IPS-18c (cell line): ENCODE results near the gene FRS3.
"Not testable (repeated sequence)": the region's sequence is repeated elsewhere in the genome, so short reads cannot be mapped to it uniquely, and the experiment has no call there.

Source experiments
- H3K4me3 ChIP-seq: 2 replicates; pipeline ENCODE4 v1.7.0; 2013; ENCODE audit warnings: low read depth, mild to moderate bottlenecking, low read length, moderate library complexity; ENCODE audit not compliant: insufficient read depth
- H3K9me3 ChIP-seq: one replicate; pipeline ENCODE4 v1.6.1; 2013; ENCODE audit warnings: mild to moderate bottlenecking, low read length, moderate library complexity; ENCODE audit not compliant: control insufficient read depth, insufficient read depth

Gene FRS3

DNA sequence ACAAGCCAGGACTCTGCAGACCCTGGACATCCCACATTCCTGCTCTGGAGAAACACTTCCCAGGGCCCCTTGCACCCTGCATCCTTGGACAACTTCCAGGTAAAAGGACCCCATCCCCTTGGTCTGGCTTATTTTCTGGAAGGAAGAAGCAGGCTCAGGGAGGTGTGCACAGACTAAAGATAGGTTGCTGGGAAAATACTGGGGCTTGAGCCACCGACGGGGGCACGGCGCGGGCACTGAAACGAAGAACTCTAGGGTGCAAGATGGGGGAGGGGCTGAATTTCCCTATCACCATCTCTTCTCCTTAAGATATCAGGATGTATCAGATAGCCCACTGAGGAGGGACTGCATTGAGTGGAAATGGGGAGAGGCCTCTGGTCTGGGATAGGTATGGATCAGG, 805 bp downstream of the FRS3 start:
- no peaks in the 10 kb centered on the region for H3K9me3 ChIP-seq
- peak overlapping the region; percentile 74 for H3K4me3 ChIP-seq

DNA sequence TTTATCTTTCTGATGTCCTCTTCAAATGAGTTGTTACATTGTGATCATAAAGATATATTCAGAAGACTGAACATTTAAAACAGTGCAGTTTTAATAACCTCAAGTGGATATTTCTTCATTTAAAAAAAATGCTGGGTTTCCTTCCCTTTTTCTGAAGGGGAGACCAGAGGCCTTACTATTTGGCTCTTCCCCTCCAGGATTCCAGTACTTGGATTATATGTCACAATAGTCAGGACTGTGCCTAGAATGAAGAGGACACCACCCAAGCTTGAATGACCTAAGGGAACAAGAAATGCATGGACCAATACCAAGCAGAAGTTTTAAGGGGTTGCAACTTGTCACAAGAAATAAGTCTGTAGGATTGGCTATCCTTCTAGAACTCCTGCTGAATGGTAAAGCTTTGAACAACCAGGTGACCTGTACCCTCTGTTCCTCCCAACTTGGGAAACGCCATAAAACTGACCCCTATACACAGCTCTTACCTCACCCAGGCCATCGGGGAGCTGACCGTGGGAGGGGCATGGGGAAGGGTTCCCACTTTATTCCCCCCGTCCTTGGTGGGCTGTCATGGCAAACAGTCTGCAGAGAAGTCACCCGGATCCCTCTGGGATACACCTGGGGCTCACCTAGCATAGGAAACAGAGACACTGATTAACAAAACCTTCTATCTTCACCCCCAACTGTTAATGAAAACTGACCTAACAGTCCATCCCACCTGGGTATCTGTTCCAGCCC, 2.0 kb downstream of the FRS3 start:
- Histone ChIP-seq H3K9me3 (no peaks in the 10 kb centered on the region), H3K4me3 (no peak overlapping the region)

DNA sequence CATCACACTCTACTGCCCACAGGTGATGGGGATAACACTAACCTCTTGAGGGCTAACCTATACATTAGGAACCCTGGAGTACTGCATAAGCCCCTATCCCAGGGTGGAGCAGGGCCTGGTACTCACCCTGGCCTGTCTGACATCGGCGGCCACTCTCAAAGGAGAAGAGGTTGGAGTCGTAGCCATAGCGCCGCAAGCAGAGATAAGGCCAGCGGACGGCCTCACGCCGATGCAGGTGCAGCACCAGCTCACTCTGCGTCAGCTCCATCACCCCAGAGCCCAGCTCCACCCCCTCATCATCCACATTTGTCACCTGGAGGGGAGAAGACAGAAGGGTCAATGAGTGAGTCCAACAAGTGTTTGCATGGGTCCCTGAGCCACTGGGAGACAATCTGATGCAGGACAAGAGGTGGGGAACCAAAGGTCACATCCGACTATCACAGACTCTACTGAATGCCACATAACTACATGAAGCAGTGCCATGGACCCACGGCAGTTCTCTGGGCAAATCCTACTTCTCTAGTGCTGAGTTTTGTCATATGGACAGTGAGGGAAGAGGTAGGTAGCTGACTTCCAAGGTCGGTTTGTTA, 4.3 kb downstream of the FRS3 start:
- Histone ChIP-seq H3K9me3 (no peaks in the 10 kb centered on the region), H3K4me3 (no peak overlapping the region)

DNA sequence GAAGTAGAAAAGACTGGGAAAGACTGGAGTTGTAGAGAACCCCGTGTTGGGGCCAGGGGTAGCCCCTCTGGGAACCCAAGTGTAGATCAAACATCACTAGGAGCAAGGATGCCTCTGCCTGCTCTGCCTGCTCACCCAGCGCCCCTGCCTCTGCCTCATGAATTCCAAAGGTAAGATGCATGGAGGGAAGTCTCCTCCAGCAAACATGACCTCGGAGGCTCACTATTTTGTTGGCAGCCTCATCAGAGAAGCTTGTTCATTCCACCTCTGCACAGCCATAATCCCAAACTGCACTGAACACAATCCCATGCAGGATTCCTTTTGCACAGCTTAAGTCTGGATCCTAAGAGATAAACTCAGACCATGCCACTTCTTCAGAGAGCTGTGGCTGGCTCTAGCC, 4.9 kb downstream of the FRS3 start:
- no peaks in the 10 kb centered on the region for H3K9me3 ChIP-seq

DNA sequence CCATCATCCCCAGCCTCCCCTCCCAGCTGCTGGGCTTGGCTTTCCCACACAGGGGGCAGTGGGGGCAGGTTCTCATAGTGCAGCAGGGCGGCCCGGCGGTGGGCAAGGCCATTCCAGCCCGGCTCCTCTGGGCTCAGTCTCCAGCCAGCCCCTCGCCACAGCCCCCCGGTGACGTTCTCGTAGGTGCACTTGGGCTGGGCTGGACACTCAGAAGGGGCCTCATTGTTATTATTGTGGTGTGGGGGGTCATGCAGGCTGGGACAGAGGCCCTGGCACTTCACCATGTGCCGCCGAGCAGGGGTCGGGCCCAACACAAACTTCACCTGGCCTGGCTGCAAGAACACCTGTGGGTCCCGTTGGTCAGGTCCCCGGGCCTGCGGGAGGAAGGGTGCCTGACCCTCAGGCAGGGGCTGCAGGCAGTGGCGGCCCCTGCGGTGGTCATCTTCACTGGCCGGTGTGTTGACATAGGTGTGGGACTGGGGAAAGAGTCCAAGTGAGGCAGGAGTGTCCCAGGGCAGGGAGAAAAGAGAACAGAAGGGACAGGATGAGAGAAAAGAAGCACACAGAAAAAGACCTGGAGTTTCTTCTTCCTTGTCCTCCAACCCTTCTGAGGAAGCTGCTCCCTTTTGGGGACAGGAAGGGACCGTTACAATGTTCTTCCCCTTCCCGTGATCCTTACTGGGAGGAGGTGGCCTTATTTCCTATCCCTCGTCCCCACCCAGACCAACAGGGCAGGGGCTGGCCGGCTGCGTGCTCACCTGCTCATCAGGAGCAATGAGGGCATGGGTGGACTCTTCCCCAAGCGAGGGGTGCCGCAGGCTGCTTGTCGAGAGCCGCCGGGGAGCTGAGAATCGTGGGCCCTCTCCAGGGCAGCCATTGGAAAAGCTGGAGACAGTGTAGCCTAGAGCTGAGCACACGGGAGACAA, 8.4 kb downstream of the FRS3 start:
- Histone ChIP-seq H3K4me3 (no peak overlapping the region), H3K9me3 (no peaks in the 10 kb centered on the region)

More for the DNA sequence above, 4.9 kb downstream of the FRS3 start:
- H3K4me3 ChIP-seq = no peak overlapping the region

DNA sequence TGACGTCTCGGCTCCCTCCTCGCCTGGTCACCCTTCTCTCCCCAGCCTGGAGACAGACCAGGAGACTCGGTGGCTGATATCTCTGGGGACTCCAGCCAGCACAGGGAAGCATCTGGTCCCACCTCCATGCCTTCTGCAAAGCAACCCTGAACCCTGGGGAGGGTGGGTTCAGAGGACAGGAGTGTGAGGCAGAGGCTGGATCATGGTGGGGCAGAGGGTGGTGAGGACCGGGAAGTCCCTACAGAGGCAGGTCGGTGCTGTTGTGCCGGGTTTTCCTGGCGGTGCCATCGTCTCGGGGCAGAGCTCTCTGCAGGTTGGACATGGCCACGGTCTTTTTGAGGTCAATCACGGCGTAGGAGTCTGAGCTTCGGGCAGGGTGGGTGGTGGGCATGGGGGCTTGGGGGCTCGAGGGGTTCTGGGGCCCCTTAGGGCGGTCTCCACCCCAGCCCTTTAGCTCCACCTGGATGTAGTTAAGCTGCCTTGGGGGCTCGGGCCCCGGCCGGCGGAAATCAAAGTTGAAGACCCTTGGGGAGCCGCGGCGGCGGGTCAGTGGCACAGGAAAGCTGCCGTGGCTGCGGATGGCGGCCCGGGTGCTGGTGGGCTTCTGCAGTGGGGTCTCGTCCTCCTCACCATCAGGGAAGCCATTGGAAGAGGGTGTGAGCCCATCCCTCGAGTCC, 9.2 kb downstream of the FRS3 start:
- H3K4me3 ChIP-seq = no peak overlapping the region

DNA sequence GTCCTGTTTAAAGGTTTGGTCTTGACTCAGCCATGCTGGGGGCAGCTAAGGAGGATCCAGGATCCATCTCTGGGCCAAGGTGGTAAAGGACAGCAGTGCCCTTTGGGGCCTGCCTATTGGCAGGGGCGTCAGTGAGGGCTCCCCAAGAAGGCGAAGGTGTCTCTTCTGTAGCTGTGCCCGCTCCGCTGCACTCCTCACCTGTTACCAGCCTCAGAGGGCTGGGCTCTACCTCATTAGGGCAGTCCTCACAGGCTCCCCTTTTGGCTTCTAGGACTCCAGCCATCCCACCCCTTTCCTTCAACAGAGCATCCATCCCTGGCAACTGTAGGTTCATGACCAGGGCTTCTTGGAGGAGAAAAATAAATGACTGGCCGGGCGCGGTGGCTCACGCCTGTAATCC, 10.3 kb downstream of the FRS3 start:
- Histone ChIP-seq H3K4me3 (no peak overlapping the region), H3K9me3 (no peaks in the 10 kb centered on the region)

More for the DNA sequence above, 9.2 kb downstream of the FRS3 start:
- H3K9me3 ChIP-seq = no peaks in the 10 kb centered on the region

DNA sequence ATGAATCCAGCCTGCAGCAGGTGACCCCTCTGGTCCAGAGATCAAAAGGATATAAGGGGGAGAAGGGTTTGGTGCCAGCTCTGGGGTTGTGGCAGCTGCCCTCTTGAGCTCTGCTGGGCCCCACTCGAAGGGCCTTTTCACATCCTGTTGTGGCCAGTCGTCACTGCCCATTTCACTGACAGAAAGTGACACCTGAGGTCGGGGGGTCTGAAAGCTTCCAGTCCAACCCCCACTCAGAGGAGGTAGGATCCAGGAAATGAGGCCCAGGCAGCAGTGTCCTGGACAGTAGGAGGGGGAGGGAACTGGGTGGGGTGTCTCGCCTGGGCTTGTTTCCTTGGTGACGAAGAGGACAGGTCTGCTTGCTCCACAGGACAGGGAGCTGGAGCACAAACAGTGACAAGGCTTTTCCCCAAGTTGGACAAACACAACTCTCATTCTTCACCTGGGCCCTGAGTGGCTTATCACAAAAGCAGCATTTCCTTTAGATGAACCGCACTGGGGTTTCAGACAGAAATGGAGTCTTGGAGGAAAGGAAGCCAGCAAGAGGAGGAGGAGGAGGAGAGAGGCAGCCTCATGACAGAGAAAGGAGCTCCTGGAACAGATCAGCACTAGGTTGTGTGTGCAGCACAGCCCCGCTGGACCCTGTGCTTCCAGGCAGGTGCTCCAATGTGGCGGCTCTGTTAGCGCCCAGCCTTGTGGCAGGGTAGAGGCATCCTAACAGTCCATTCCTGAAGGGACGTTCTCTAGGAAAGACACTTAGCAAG, 11.0 kb downstream of the FRS3 start:
- H3K9me3 ChIP-seq = no peaks in the 10 kb centered on the region
- no peak overlapping the region for H3K4me3 ChIP-seq

DNA sequence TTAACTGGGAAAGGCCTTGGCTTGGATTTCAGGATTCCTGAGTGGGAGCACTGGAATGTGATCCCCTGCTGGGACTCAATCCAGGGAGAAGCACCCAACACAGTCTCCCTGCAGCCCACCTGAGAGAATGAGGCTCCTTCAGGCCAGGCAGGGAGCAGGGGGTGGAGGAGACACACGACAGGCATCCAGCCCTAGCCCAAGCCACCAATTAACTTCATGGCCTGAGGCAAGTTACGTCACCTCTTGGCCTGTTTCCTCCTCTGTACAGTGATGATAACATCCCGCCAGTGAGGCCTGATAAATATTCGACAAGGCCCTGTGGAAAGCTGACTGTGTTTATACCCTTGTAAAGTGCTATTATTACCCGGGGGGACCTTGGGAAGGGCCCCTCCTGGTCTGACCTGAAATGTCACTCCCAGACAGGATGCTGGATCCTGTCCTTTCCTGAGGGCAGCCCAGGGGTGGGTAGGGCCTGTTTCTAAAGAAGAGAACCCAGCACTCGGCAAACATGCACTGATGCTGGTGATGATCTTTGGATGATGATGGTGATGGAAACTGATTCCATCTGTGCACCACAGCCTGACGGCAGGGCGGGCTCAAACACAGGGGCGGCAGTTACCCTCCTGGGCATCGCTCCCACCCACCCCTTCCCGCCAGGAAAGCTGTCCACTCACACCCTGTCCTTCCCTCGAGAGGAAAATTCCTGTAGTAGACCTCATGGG, 12.4 kb downstream of the FRS3 start:
- Histone ChIP-seq H3K9me3 (no peaks in the 10 kb centered on the region), H3K4me3 (no peak overlapping the region)

DNA sequence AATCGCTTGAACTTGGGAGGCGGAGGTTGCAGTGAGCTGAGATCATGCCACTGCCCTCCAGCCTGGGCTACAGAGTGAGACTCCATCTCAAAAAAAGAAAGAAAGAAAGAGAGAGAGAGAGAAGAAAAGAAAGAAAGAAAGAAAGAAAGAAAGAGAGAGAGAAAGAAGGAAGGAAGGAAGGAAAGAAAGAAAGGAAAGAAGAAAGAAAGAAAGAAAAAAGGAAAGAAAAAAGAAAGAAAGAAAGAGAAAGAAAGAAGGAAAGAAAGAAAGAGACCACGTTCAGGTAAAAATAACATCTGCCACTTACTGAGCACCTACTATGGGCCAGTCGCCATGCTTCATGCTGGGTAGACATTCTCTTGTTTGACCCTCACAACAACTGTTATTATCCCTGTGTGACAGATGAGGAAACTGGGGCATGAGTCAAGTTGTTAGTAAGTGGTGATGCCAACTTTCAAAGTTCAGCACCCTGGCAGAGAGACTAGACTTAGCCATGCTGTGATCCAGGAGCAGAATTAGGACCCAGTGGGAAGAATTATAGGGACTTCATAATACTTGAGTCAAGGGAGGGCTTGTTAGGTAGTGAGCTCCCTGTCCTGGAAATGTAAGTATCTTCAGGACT, 13.5 kb downstream of the FRS3 start:
- not testable (repeated sequence) for H3K4me3 ChIP-seq, H3K9me3 ChIP-seq

DNA sequence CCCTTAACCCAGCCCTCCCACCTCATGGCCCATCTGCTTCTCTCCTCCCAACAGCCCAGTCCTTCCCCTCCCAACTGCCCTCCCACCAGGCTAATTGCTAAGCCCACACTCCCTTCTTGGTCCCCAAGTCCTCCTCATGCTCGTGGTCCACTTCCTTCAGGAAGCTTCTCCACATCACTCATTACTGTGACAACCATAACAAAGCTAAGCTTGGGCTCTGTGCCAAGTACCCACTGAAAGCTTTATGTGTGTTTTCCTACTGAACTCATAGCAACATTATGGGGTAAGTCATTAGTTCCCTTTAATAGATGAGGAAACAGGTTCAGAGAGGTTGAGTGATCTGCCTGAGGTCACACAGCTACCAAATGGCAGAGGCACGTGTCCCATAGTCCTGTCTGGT, 16.2 kb downstream of the FRS3 start:
- H3K4me3 ChIP-seq = no peak overlapping the region

DNA sequence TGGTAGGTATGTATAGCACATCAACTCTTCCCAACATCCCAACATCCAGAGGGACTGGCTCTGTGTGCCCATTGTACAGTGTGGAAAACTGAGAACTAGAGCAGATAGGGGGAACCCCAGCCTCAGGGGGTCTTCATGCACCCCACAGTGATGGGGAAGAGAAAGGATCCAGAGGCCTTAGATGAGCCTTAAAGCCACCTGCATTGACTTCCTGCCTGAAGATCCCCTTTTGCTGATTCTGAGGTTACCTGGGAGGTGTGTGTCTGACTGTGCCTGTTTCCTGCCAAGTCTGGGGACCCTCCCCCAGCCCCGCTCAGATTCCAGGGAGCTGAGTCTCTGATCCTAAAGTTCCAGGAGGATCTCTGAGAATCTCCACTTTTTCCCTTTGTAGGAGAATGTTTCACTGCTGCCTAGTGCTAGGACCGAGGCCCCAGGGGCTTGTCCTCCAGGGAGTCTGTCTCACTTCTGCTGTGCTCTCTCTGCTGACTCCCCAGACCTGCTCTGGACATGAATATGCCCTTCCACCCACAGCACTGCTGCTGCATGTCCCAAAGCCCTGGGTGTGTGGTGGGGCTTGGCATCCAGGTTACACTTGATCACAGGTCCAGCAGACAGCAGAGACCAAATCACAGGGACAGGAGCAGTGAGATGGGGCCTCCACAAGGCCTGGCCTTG, 19.7 kb downstream of the FRS3 start:
- Histone ChIP-seq H3K4me3 (no peak overlapping the region), H3K9me3 (peaks cover 2% of the 10 kb centered on the region)

More for the DNA sequence above, 16.2 kb downstream of the FRS3 start:
- H3K9me3 ChIP-seq = peaks cover 2% of the 10 kb centered on the region

DNA sequence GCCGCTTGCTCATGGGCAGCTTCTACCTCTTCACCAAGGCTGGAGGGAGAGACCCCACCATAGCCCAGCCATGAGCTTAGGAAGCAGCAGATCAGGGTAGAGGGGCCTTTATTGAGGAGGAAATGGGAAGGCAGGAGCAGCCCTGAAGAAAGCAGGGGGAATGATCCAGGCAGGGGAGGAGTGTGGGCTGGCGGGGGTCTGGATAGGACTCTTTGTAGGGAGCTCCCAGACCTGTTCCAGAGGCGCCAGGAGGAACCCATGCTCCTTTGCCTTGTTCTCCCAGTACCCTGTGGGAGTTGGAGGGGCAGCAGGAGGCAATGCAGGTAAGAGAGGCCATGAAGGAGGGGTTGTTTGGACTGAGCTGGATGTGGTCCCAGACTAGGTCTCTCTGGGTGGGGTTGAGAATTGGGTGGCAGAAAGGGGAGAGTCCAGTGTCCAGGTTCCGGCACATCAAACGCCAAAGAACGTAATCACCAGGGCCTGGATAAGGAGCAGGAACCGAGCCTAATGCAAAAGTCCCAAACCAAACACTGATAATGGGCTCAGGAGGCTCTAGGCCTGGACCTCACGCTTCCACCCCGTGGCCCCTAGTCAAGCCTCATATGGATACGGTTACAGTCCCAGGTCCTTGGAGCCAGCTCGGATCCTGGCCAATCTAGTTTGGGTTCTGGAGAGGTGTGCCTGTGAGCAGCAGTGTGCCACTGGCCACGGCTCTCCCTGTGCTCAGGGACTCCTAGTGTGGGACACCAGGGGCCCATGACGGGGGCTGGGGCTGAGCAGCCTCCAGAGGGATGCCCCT, 20.4 kb downstream of the FRS3 start:
- no peak overlapping the region for H3K4me3 ChIP-seq
- peaks cover 2% of the 10 kb centered on the region for H3K9me3 ChIP-seq

DNA sequence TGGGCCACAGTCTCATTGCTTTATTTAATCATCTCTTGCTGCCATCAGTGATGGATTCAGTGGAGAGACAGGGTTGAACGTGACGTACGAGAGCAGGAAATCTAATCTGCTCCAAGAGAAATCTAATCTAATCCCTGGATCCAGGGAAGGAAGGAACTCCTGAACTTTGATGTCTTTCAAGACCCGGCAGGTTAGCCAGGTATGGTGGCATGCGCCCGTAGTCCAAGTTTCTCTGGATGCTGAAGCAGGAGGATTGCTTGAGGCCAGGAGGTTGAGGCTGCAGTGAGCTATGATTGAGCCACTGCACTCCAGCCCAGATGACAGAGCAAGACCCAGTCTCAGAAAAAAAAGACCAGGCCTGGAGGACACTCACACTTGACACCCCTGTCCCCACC, 21.1 kb downstream of the FRS3 start:
- H3K9me3 ChIP-seq = peaks cover 2% of the 10 kb centered on the region
- H3K4me3 ChIP-seq = no peak overlapping the region
